H1 (cell line): ENCODE data around the gene CDKN2B-AS1.

ENCODE experiments used
- KDM1A ChIP-seq: fragments of 200-600, 300-600 bp; sonication (generic); IDR thresholded peaks from 2 replicates; pipeline ENCODE4 v1.7.1; 2016; ENCODE audit warnings: mild to moderate bottlenecking, low read length, borderline replicate concordance
- MAFK ChIP-seq: IDR thresholded peaks from 2 replicates; pipeline ENCODE4 v1.6.1; 2012; ENCODE audit warnings: low read depth, mild to moderate bottlenecking, improper control_type of control experiment, low read length

GRCh38 chr9:22148528-22148875 lies 153.9 kb downstream of the CDKN2B-AS1 start:
- TF ChIP-seq KDM1A, result no peak
- no peak for TF ChIP-seq MAFK
